HEK293 (cell line): ENCODE results near the gene RPS15.

Experiments
- CTCF ChIP-seq: fragments of 450-650 bp; formaldehyde crosslinking; IDR thresholded peaks from 2 replicates; pipeline ENCODE4 v1.5.1; 2016; ENCODE audit warnings: missing biosample characterization, missing genetic modification characterization
- FEZF1 ChIP-seq: fragments of 450-650 bp; formaldehyde crosslinking; IDR thresholded peaks from 2 replicates; pipeline ENCODE4 v1.5.1; 2016; ENCODE audit warnings: missing biosample characterization, missing genetic modification characterization
- KLF16 ChIP-seq: fragments of 450-650 bp; formaldehyde crosslinking; IDR thresholded peaks from 2 replicates; pipeline ENCODE4 v1.5.1; 2017; ENCODE audit warnings: missing biosample characterization, missing genetic modification characterization
- MZF1 ChIP-seq: fragments of 450-650 bp; formaldehyde crosslinking; IDR thresholded peaks from 2 replicates; pipeline ENCODE4 v1.5.1; 2017; ENCODE audit warnings: missing biosample characterization, missing genetic modification characterization, borderline replicate concordance
- RBAK ChIP-seq: fragments of 450-650 bp; formaldehyde crosslinking; IDR thresholded peaks from 2 replicates; pipeline ENCODE4 v1.5.1; 2016; ENCODE audit warnings: missing biosample characterization, missing genetic modification characterization
- TCF7L2 ChIP-seq: IDR thresholded peaks from 2 replicates; pipeline ENCODE4 v1.6.1; 2011; ENCODE audit warnings: low read depth, mild to moderate bottlenecking, inconsistent platforms, low read length, moderate library complexity, borderline replicate concordance
- TRIM28 ChIP-seq: IDR thresholded peaks from 2 replicates; pipeline ENCODE4 v1.6.1; 2011; ENCODE audit warnings: low read length, control low read depth, borderline replicate concordance
- ZFP3 ChIP-seq: fragments of 450-650 bp; formaldehyde crosslinking; IDR thresholded peaks from 2 replicates; pipeline ENCODE4 v1.5.1; 2016; ENCODE audit warnings: low read depth, missing biosample characterization, missing genetic modification characterization
- ZNF311 ChIP-seq: fragments of 450-650 bp; formaldehyde crosslinking; IDR thresholded peaks from 2 replicates; pipeline ENCODE4 v1.5.1; 2017; ENCODE audit warnings: missing biosample characterization, missing genetic modification characterization, borderline replicate concordance
- ZNF398 ChIP-seq: fragments of 450-650 bp; formaldehyde crosslinking; IDR thresholded peaks from 2 replicates; pipeline ENCODE4 v1.5.1; 2017; ENCODE audit warnings: missing biosample characterization, missing genetic modification characterization
- ZNF571 ChIP-seq: fragments of 450-650 bp; formaldehyde crosslinking; IDR thresholded peaks from 2 replicates; pipeline ENCODE4 v1.5.0; 2017; ENCODE audit warnings: missing biosample characterization, missing genetic modification characterization
- ZSCAN16 ChIP-seq: fragments of 450-650 bp; formaldehyde crosslinking; IDR thresholded peaks from 2 replicates; pipeline ENCODE4 v1.5.1; 2016; ENCODE audit warnings: missing biosample characterization, missing genetic modification characterization

- TF ChIP-seq TCF7L2 (no peak), ZNF311 (tag by site-specific recombination) (no peak), CTCF (tag by site-specific recombination) (0 out of 2 replicates have a peak, but pooled peaks have one; percentile 11), ZNF398 (tag by site-specific recombination) (no peak; the same call in 1 of the 2 replicates), TRIM28 (no peak), ZSCAN16 (tag by site-specific recombination) (no peak), KLF16 (peak; percentile 81), MZF1 (tag by site-specific recombination) (no peak), RBAK (tag by site-specific recombination) (no peak), ZNF571 (tag by site-specific recombination) (no peak), ZFP3 (tag by site-specific recombination) (peak; percentile 99), FEZF1 (tag by site-specific recombination) (no peak)
Observed at GRCh38 chr19:1478934-1479707, 40.9 kb downstream of the RPS15 start, which contains the start of gene C19orf25.
